ENCODE data around the gene MAML3. TPM values are rescaled to one million over a fixed set of nuclear protein-coding genes. Genes with fewer than 3 reads are reported as not detected.

MAML3 gene
- total RNA-seq, 1 donor = 0.72 TPM

DNA sequence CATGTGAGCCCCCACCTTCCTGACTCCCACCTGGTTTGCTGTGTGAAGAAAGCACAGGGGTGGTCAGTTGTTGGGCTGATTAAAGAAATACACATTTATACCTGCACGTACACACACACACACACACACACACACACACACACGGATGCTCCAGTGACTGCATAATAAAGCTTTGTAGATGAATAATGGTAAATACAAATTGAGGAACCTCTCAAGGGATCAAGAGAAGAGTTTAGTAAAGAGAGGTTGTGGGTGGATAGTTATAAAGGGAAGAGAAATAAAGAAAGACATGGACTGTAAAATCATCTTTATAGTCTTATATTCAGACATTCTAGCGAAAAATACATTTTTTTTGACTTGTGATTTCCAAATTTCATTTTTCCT is 344.2 kb downstream of the MAML3 start:
- Histone ChIP-seq H4K20me1 (ENCODE audit: insufficient read depth, low read length) (no peaks in the 10 kb centered on the region), H3K27ac (ENCODE audit: low read depth, low read length) (no peak overlapping the region), H2AFZ (ENCODE audit: low read length) (no peak overlapping the region), H3K36me3 (ENCODE audit: insufficient read depth, low read length) (no peaks in the 10 kb centered on the region), H3K4me1 (ENCODE audit: insufficient read depth, low read length) (no peaks in the 10 kb centered on the region), H3K4me3 (ENCODE audit: insufficient read depth, low read length) (no peak overlapping the region), H3K79me2 (ENCODE audit: insufficient read depth, low read length) (no peaks in the 10 kb centered on the region), H3K27me3 (ENCODE audit: insufficient read depth, low read length) (peaks cover 17% of the 10 kb centered on the region), H3K4me2 (ENCODE audit: insufficient read depth, low read length) (no peak overlapping the region), H3K9me3 (ENCODE audit: low read depth, low read length) (peaks cover 4% of the 10 kb centered on the region)
- TF ChIP-seq, protein P1, sequence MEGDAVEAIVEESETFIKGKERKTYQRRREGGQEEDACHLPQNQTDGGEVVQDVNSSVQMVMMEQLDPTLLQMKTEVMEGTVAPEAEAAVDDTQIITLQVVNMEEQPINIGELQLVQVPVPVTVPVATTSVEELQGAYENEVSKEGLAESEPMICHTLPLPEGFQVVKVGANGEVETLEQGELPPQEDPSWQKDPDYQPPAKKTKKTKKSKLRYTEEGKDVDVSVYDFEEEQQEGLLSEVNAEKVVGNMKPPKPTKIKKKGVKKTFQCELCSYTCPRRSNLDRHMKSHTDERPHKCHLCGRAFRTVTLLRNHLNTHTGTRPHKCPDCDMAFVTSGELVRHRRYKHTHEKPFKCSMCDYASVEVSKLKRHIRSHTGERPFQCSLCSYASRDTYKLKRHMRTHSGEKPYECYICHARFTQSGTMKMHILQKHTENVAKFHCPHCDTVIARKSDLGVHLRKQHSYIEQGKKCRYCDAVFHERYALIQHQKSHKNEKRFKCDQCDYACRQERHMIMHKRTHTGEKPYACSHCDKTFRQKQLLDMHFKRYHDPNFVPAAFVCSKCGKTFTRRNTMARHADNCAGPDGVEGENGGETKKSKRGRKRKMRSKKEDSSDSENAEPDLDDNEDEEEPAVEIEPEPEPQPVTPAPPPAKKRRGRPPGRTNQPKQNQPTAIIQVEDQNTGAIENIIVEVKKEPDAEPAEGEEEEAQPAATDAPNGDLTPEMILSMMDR (IDR thresholded peaks at IDR 0.05; ENCODE audit: extremely low read depth, low read depth, low read length) = no peak
- no peak for DNase-seq (ENCODE audit: insufficient read length, low spot score, missing footprints)

DNA sequence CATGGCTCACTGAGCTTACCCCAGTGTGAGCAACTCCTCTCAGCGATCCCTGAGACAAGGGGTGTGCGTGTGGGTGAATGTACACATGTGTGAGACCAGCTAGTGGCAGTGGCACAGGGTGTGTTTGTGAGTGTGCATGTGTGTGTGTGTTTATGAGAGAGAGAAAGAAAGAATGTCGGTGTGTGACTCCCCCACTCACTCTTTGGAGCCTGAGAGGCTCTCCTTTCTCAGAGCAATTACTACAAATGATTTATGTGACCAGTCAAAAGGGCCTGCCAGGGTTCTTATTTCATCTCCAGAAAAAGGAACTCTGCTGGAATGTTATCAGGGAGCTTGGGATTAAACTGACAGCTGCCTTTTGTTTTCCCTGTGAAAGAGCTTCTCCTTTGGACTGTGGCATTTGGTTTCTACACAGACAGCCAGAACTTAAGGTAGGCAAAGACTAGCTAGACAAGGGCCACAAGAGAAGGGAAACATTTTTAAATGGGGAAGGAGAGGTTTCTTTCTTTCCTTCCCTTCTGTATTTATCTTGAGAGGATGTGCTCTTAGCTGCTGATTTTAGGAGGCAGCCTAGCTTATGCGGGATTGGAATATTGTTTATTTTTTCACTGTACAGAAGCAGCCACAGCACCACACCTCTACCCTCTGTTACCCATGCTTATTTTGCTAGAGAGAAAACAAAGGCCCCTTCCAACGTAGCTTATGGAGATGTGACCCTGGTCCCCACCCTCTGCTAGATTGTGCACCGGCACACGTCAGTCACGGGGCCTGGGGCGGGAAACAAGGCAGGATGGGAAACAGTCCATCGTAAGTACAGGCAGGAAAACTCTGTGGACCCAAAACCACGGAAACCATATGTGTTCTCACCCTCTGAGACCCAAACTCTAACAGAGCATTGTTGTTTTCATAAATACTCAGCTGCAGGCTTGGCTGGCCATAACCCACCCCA is 344.9 kb downstream of the MAML3 start:
- Histone ChIP-seq H3K4me2 (ENCODE audit: insufficient read depth, low read length) (no peak overlapping the region), H3K4me1 (ENCODE audit: insufficient read depth, low read length) (no peaks in the 10 kb centered on the region), H3K4me3 (ENCODE audit: insufficient read depth, low read length) (no peak overlapping the region), H3K27me3 (ENCODE audit: insufficient read depth, low read length) (peaks cover 17% of the 10 kb centered on the region), H2AFZ (ENCODE audit: low read length) (no peak overlapping the region), H4K20me1 (ENCODE audit: insufficient read depth, low read length) (no peaks in the 10 kb centered on the region), H3K27ac (ENCODE audit: low read depth, low read length) (no peak overlapping the region), H3K36me3 (ENCODE audit: insufficient read depth, low read length) (no peaks in the 10 kb centered on the region), H3K9me3 (ENCODE audit: low read depth, low read length) (peaks cover 4% of the 10 kb centered on the region), H3K79me2 (ENCODE audit: insufficient read depth, low read length) (no peaks in the 10 kb centered on the region)
- TF ChIP-seq, protein P1 (IDR thresholded peaks at IDR 0.05; ENCODE audit: extremely low read depth, low read depth, low read length) = no peak
- peak; percentile 54 for DNase-seq (ENCODE audit: insufficient read length, low spot score, missing footprints)

DNA sequence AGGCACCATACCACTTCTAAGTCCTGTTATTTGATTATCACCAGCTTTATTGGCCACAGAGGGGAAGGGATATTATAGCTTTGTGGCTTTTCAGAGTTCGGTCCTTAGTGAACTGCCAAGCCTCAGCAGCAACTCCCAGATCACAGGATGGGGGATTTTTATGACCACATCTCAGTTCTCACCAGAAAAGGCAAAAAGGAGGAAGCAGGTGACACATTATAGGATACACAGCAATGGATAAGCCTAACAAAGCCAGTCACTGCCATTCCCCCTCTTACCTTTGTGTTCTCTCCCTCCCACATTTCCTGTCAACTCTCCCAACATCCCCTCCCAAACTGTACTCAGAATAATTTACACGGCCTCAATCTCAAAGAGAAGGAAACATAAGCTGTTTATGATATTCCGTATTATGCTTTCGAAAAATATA is 345.6 kb downstream of the MAML3 start:
- Histone ChIP-seq H3K4me2 (ENCODE audit: insufficient read depth, low read length) (no peak overlapping the region), H3K4me1 (ENCODE audit: insufficient read depth, low read length) (no peaks in the 10 kb centered on the region), H4K20me1 (ENCODE audit: insufficient read depth, low read length) (no peaks in the 10 kb centered on the region), H3K4me3 (ENCODE audit: insufficient read depth, low read length) (no peak overlapping the region), H3K27me3 (ENCODE audit: insufficient read depth, low read length) (peaks cover 17% of the 10 kb centered on the region), H3K79me2 (ENCODE audit: insufficient read depth, low read length) (no peaks in the 10 kb centered on the region), H3K36me3 (ENCODE audit: insufficient read depth, low read length) (no peaks in the 10 kb centered on the region), H2AFZ (ENCODE audit: low read length) (no peak overlapping the region), H3K9me3 (ENCODE audit: low read depth, low read length) (peaks cover 4% of the 10 kb centered on the region), H3K27ac (ENCODE audit: low read depth, low read length) (no peak overlapping the region)
- TF ChIP-seq, protein P1 (IDR thresholded peaks at IDR 0.05; ENCODE audit: extremely low read depth, low read depth, low read length) = no peak
- no peak for DNase-seq (ENCODE audit: insufficient read length, low spot score, missing footprints)

DNA sequence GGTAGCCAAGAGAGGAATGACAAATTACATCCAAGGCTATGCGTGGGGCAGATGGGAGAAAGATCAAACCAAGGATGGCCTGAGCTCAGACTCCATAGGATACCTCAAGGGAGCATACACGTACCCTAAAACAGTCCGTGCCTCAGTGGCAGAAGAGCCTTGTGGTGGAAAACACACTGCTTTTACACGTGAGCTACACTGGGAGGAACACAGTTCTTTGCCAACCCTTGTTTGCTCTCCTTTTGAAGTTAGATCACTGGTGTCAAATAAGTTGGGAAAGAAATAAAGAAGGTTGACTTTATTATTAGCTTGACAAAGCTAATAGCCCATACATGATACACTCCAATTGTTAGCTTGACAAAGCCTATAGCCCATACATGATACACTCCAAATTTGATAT is 346.5 kb downstream of the MAML3 start:
- Histone ChIP-seq H3K79me2 (ENCODE audit: insufficient read depth, low read length) (no peaks in the 10 kb centered on the region), H4K20me1 (ENCODE audit: insufficient read depth, low read length) (no peaks in the 10 kb centered on the region), H3K27me3 (ENCODE audit: insufficient read depth, low read length) (peaks cover 21% of the 10 kb centered on the region), H3K4me2 (ENCODE audit: insufficient read depth, low read length) (no peak overlapping the region), H3K36me3 (ENCODE audit: insufficient read depth, low read length) (no peaks in the 10 kb centered on the region), H3K27ac (ENCODE audit: low read depth, low read length) (no peak overlapping the region), H3K4me3 (ENCODE audit: insufficient read depth, low read length) (no peak overlapping the region), H3K9me3 (ENCODE audit: low read depth, low read length) (peaks cover 4% of the 10 kb centered on the region), H3K4me1 (ENCODE audit: insufficient read depth, low read length) (no peaks in the 10 kb centered on the region), H2AFZ (ENCODE audit: low read length) (no peak overlapping the region)
- DNase-seq (ENCODE audit: insufficient read length, low spot score, missing footprints) = no peak
- TF ChIP-seq, protein P1 (IDR thresholded peaks at IDR 0.05; ENCODE audit: extremely low read depth, low read depth, low read length) = no peak

Measured in osteoblast (primary cell).